Thyroid gland (tissue), 4 donors: Measurements from ENCODE around the gene CEP97.

Experiments
- CTCF ChIP-seq, 6 experiments: fragments of 200-600 bp in 3 of 6; fragments of 450-650 bp in 3 of 6; sonication (generic) in 3 of 6; IDR thresholded peaks; one replicate each; pipeline ENCODE4 v1.5.1; 2016 to 2019; ENCODE audit warnings: antibody characterized with exemption in 6 of 6, mild to moderate bottlenecking in 2 of 6, inconsistent platforms in 1 of 6, moderate library complexity in 1 of 6
- POLR2A ChIP-seq, 2 donors: fragments of 450-650 bp; IDR thresholded peaks; one replicate each; pipeline ENCODE4 v1.6.1; 2017; ENCODE audit warnings: antibody characterized with exemption in 2 of 2, mild to moderate bottlenecking in 2 of 2, moderate library complexity in 1 of 2

GRCh38 chr3:101702726-101703125 lies 21.7 kb upstream of the CEP97 start:
- TF ChIP-seq POLR2A (IDR thresholded peaks at IDR 0.05) (no peak), CTCF (IDR thresholded peaks at IDR 0.05) (no peak)
